Nucleus accumbens (tissue), 56 donors: ENCODE data around the gene B9D1.

Source experiments
- DNase-seq, 56 donors: peaks; one replicate each; lab custom pipeline; 2025; lab: John Stamatoyannopoulos, UW

The B9D1 gene

GRCh38 chr17:19328441-19329061, 34.0 kb downstream of the B9D1 start:
- no peak for DNase-seq

- DNase-seq: no peak
Measured at GRCh38 chr17:19327031-19327783, 35.3 kb downstream of the B9D1 start.

GRCh38 chr17:19325542-19325941, 37.0 kb downstream of the B9D1 start:
- no peak for DNase-seq

GRCh38 chr17:19322861-19323260, 39.7 kb downstream of the B9D1 start:
- DNase-seq: no peak

- no peak for DNase-seq
Measured at GRCh38 chr17:19322129-19322505, 40.4 kb downstream of the B9D1 start.

- DNase-seq: no peak
Measured at GRCh38 chr17:19321481-19322128, 40.9 kb downstream of the B9D1 start.

GRCh38 chr17:19320876-19321275, 41.6 kb downstream of the B9D1 start:
- DNase-seq: no peak

- no peak for DNase-seq
Measured at GRCh38 chr17:19319771-19320505, 42.6 kb downstream of the B9D1 start.

- no peak for DNase-seq
Measured at GRCh38 chr17:19318611-19319010, 43.9 kb downstream of the B9D1 start.

- DNase-seq: peak; percentile 30 to 98 (median 91)
Measured at GRCh38 chr17:19317359-19318095, 45.0 kb downstream of the B9D1 start.

GRCh38 chr17:19316761-19317358, 45.7 kb downstream of the B9D1 start:
- no peak for DNase-seq

- no peak for DNase-seq
Measured at GRCh38 chr17:19315104-19315503, 47.4 kb downstream of the B9D1 start.

GRCh38 chr17:19313746-19314651, 48.5 kb downstream of the B9D1 start:
- no peak for DNase-seq

GRCh38 chr17:19313066-19313745, 49.3 kb downstream of the B9D1 start:
- DNase-seq: no peak

- no peak for DNase-seq
Measured at GRCh38 chr17:19312406-19312805, 50.1 kb downstream of the B9D1 start.

- DNase-seq: no peak
Measured at GRCh38 chr17:19311421-19312215, 50.9 kb downstream of the B9D1 start.

- no peak for DNase-seq
Measured at GRCh38 chr17:19311016-19311415, 51.5 kb downstream of the B9D1 start.

GRCh38 chr17:19310151-19310550, 52.4 kb downstream of the B9D1 start:
- no peak for DNase-seq
